Stimulated activated naive B cell treated with anti-CD40 and anti-IgM and Interleukin-4, amounts not matched to agents 10 μg/mL and 1 μg/mL and 100 μg/mL, for 72 hours (primary cell): Measurements from ENCODE around the gene COPS3.

Experiments used
- ATAC-seq, 2 donors: fragments of 150-1000 bp; cut with Tn5 transposase; replicated peaks; 2 replicates each; pipeline ENCODE4 v1.10.0; 2021; ENCODE audit warnings: moderate library complexity in 1 of 2
- DNase-seq: peaks from one replicate; pipeline ENCODE4 v3.0.0; 2021
- H3K27ac Mint-ChIP-seq: one replicate; pipeline ENCODE4 v1.8.0; 2022; ENCODE audit warnings: mild to moderate bottlenecking, mixed read lengths
- H3K27me3 Mint-ChIP-seq, 2 donors: one replicate each; pipeline ENCODE4 v1.8.0; 2022; ENCODE audit warnings: mixed read lengths in 2 of 2
- H3K36me3 Mint-ChIP-seq, 2 donors: one replicate each; pipeline ENCODE4 v1.8.0; 2022; ENCODE audit warnings: mixed read lengths in 2 of 2, mild to moderate bottlenecking in 1 of 2
- H3K4me1 Mint-ChIP-seq, 2 donors: one replicate each; pipeline ENCODE4 v1.8.0; 2022; ENCODE audit warnings: mixed read lengths in 2 of 2, mild to moderate bottlenecking in 1 of 2
- H3K4me3 Mint-ChIP-seq, 2 donors: one replicate each; pipeline ENCODE4 v1.8.0; 2022; ENCODE audit warnings: mild to moderate bottlenecking in 2 of 2, mixed read lengths in 2 of 2, moderate library complexity in 1 of 2
- H3K9me3 Mint-ChIP-seq, 2 donors: one replicate each; pipeline ENCODE4 v1.8.0; 2022; ENCODE audit warnings: mixed read lengths in 2 of 2, mild to moderate bottlenecking in 1 of 2

The COPS3 gene

GRCh38 chr17:17242246-17242645 lies 38.8 kb downstream of the COPS3 start:
- peaks cover 4 to 10% of the 10 kb centered on the region in 2 donors for H3K36me3 Mint-ChIP-seq
- peaks cover 0 to 2% of the 10 kb centered on the region in 2 donors for H3K4me1 Mint-ChIP-seq
- no peaks in the 10 kb centered on the region for H3K27me3 Mint-ChIP-seq
- no peaks in the 10 kb centered on the region for H3K9me3 Mint-ChIP-seq
- H3K27ac Mint-ChIP-seq = no peak overlapping the region
- ATAC-seq = no peak
- DNase-seq = no peak
- H3K4me3 Mint-ChIP-seq = no peak overlapping the region

GRCh38 chr17:17241656-17242055 lies 39.4 kb downstream of the COPS3 start:
- Mint-ChIP-seq H3K27me3 (no peaks in the 10 kb centered on the region), H3K4me3 (no peak overlapping the region), H3K4me1 (peaks cover 0 to 2% of the 10 kb centered on the region in 2 donors), H3K36me3 (peaks cover 0 to 7% of the 10 kb centered on the region in 2 donors), H3K9me3 (no peaks in the 10 kb centered on the region), H3K27ac (no peak overlapping the region)
- ATAC-seq = no peak
- DNase-seq = no peak

GRCh38 chr17:17239832-17240231 lies 41.2 kb downstream of the COPS3 start:
- Mint-ChIP-seq H3K27me3 (no peaks in the 10 kb centered on the region), H3K4me1 (peaks cover 15% of the 10 kb centered on the region in 2 donors), H3K4me3 (no peak overlapping the region), H3K36me3 (peaks cover 0 to 14% of the 10 kb centered on the region in 2 donors), H3K27ac (no peak overlapping the region), H3K9me3 (no peaks in the 10 kb centered on the region)
- ATAC-seq (no peak), DNase-seq (no peak)

- no peaks in the 10 kb centered on the region for H3K27me3 Mint-ChIP-seq
- peaks cover 2 to 18% of the 10 kb centered on the region in 2 donors for H3K36me3 Mint-ChIP-seq
- peak within 1 kb of the TSS; percentile 100 for H3K27ac Mint-ChIP-seq
- peak; percentile 82 for DNase-seq
- H3K4me3 Mint-ChIP-seq = peak within 1 kb of the TSS; percentile 94 to 98
- peaks cover 15 to 22% of the 10 kb centered on the region in 2 donors for H3K4me1 Mint-ChIP-seq
- no peaks in the 10 kb centered on the region for H3K9me3 Mint-ChIP-seq
- peak; percentile 92 to 94 for ATAC-seq
Measured at GRCh38 chr17:17237026-17237799, 43.8 kb downstream of the COPS3 start, which contains the start of gene FLCN. Gene FLCN (minus strand): TSS chr17:17237168. CDS start chr17:17228137, 9,031 bp downstream.

- peak overlapping the region; percentile 100 for H3K27ac Mint-ChIP-seq
- ATAC-seq = peak; percentile 22 to 23
- no peaks in the 10 kb centered on the region for H3K9me3 Mint-ChIP-seq
- H3K4me3 Mint-ChIP-seq = peak overlapping the region; percentile 94 to 98
- peaks cover 18 to 24% of the 10 kb centered on the region in 2 donors for H3K4me1 Mint-ChIP-seq
- H3K27me3 Mint-ChIP-seq = no peaks in the 10 kb centered on the region
- no peak for DNase-seq
- peaks cover 10 to 22% of the 10 kb centered on the region in 2 donors for H3K36me3 Mint-ChIP-seq
Measured at GRCh38 chr17:17236295-17237025, 44.6 kb downstream of the COPS3 start.

GRCh38 chr17:17235212-17236174 lies 45.6 kb downstream of the COPS3 start:
- Mint-ChIP-seq H3K36me3 (peaks cover 14 to 27% of the 10 kb centered on the region in 2 donors), H3K27ac (peak overlapping the region; percentile 100), H3K4me3 (peak overlapping the region; percentile 94 to 98), H3K4me1 (peaks cover 18 to 24% of the 10 kb centered on the region in 2 donors), H3K9me3 (no peaks in the 10 kb centered on the region), H3K27me3 (no peaks in the 10 kb centered on the region)
- DNase-seq (no peak), ATAC-seq (no peak)

GRCh38 chr17:17232303-17232621 lies 48.8 kb downstream of the COPS3 start:
- DNase-seq (no peak), ATAC-seq (no peak)
- H3K4me1 Mint-ChIP-seq = peaks cover 20 to 24% of the 10 kb centered on the region in 2 donors
- H3K27me3 Mint-ChIP-seq = no peaks in the 10 kb centered on the region
- H3K27ac Mint-ChIP-seq = peak overlapping the region; percentile 54
- no peaks in the 10 kb centered on the region for H3K9me3 Mint-ChIP-seq
- peaks cover 34 to 46% of the 10 kb centered on the region in 2 donors for H3K36me3 Mint-ChIP-seq
- H3K4me3 Mint-ChIP-seq = no peak overlapping the region

- no peak for DNase-seq
- no peak for ATAC-seq
- no peaks in the 10 kb centered on the region for H3K27me3 Mint-ChIP-seq
- peak overlapping the region; percentile 54 for H3K27ac Mint-ChIP-seq
- H3K36me3 Mint-ChIP-seq = peaks cover 39 to 44% of the 10 kb centered on the region in 2 donors
- no peaks in the 10 kb centered on the region for H3K9me3 Mint-ChIP-seq
- no peak overlapping the region for H3K4me3 Mint-ChIP-seq
- H3K4me1 Mint-ChIP-seq = peaks cover 20 to 24% of the 10 kb centered on the region in 2 donors
Measured at GRCh38 chr17:17231621-17232302, 49.3 kb downstream of the COPS3 start.

GRCh38 chr17:17229416-17230384 lies 51.3 kb downstream of the COPS3 start:
- ATAC-seq = no peak
- DNase-seq = no peak
- Mint-ChIP-seq H3K9me3 (no peaks in the 10 kb centered on the region), H3K4me1 (peaks cover 8 to 9% of the 10 kb centered on the region in 2 donors), H3K27me3 (no peaks in the 10 kb centered on the region), H3K27ac (peak overlapping the region; percentile 57), H3K36me3 (peaks cover 53 to 56% of the 10 kb centered on the region in 2 donors), H3K4me3 (no peak overlapping the region)

- DNase-seq (no peak), ATAC-seq (no peak)
- Mint-ChIP-seq H3K4me3 (no peak overlapping the region), H3K36me3 (peaks cover 59 to 61% of the 10 kb centered on the region in 2 donors), H3K27me3 (no peaks in the 10 kb centered on the region), H3K4me1 (peaks cover 8 to 9% of the 10 kb centered on the region in 2 donors), H3K9me3 (no peaks in the 10 kb centered on the region), H3K27ac (peak overlapping the region; percentile 37)
Measured at GRCh38 chr17:17228521-17229279, 52.3 kb downstream of the COPS3 start.

GRCh38 chr17:17227608-17228520 lies 53.2 kb downstream of the COPS3 start:
- ATAC-seq (no peak), DNase-seq (no peak)
- Mint-ChIP-seq H3K27ac (no peak overlapping the region), H3K4me1 (peaks cover 8 to 9% of the 10 kb centered on the region in 2 donors), H3K36me3 (peaks cover 66 to 68% of the 10 kb centered on the region in 2 donors), H3K27me3 (no peaks in the 10 kb centered on the region), H3K9me3 (no peaks in the 10 kb centered on the region), H3K4me3 (no peak overlapping the region)
